Measurements from ENCODE around the gene GLIPR1.

The GLIPR1 gene

GRCh38 chr12:75553398-75553797, 72.8 kb downstream of the GLIPR1 start:
- no peak overlapping the region for H3K4me3 ChIP-seq (ENCODE audit: low read depth, low read length)
- TF ChIP-seq, protein P1, sequence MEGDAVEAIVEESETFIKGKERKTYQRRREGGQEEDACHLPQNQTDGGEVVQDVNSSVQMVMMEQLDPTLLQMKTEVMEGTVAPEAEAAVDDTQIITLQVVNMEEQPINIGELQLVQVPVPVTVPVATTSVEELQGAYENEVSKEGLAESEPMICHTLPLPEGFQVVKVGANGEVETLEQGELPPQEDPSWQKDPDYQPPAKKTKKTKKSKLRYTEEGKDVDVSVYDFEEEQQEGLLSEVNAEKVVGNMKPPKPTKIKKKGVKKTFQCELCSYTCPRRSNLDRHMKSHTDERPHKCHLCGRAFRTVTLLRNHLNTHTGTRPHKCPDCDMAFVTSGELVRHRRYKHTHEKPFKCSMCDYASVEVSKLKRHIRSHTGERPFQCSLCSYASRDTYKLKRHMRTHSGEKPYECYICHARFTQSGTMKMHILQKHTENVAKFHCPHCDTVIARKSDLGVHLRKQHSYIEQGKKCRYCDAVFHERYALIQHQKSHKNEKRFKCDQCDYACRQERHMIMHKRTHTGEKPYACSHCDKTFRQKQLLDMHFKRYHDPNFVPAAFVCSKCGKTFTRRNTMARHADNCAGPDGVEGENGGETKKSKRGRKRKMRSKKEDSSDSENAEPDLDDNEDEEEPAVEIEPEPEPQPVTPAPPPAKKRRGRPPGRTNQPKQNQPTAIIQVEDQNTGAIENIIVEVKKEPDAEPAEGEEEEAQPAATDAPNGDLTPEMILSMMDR (IDR thresholded peaks at IDR 0.05; ENCODE audit: borderline replicate concordance, insufficient read depth, low read depth, low read length) = no peak

All from GM12875 (cell line).